Panc1 (cell line): ENCODE data around the gene FAM219B. TPM values are rescaled to one million over a fixed set of nuclear protein-coding genes. Genes with fewer than 3 reads are reported as not detected.

Experiments
- ATAC-seq: fragments of 200-7000 bp; cut with Tn5 transposase; 2 replicates; pipeline ENCODE4 v1.9.1; 2020; ENCODE audit warnings: mild to moderate bottlenecking, moderate library complexity
- BruUV-seq: library from RNA; stranded (reverse); fragments of 400-500 nt; replicated peaks from 2 replicates; lab custom pipeline; 2021; lab: Mats Ljungman, UMichigan
- CTCF ChIA-PET: fragments of 300-600 bp; sonication (Branson Sonifier 250); formaldehyde crosslinking; loops from one replicate; lab custom pipeline; 2022; ENCODE audit warnings: antibody characterized with exemption; lab: Charles Lee
- POLR2A ChIA-PET: fragments of 300-600 bp; sonication (Branson Sonifier 250); formaldehyde crosslinking; loops from one replicate; lab custom pipeline; 2022; ENCODE audit warnings: antibody characterized with exemption; lab: Charles Lee
- DNase-seq: peaks from one replicate; pipeline ENCODE4 v3.0.0-alpha.2; 2010; ENCODE audit warnings: low read depth, low spot score
- H3K27ac ChIP-seq: 2 replicates; pipeline ENCODE4 v1.5.1; 2011; ENCODE audit warnings: mild to moderate bottlenecking, low read length, inconsistent platforms
- H3K27me3 ChIP-seq: fragments of 200-500 bp; sonication (Bioruptor generic); 2 replicates; pipeline ENCODE4 v1.6.0; 2014; ENCODE audit warnings: low read length, inconsistent platforms; ENCODE audit not compliant: control insufficient read depth, insufficient read depth
- H3K36me3 ChIP-seq: fragments of 200-500 bp; sonication (Bioruptor generic); 2 replicates; pipeline ENCODE4 v1.5.1; 2014; ENCODE audit warnings: inconsistent platforms, mild to moderate bottlenecking, low read length, moderate library complexity; ENCODE audit not compliant: control insufficient read depth, insufficient read depth
- H3K4me1 ChIP-seq: 2 replicates; pipeline ENCODE4 v1.5.1; 2011; ENCODE audit warnings: inconsistent platforms, mild to moderate bottlenecking, low read length, moderate library complexity; ENCODE audit not compliant: control insufficient read depth, insufficient read depth
- H3K4me3 ChIP-seq, 2 experiments: 2 replicates each; pipeline ENCODE4 v1.5.1; 2011 to 2012; ENCODE audit warnings: low read depth in 2 of 2, low read length in 2 of 2, mild to moderate bottlenecking in 2 of 2, inconsistent platforms in 1 of 2, moderate library complexity in 1 of 2
- H3K9me3 ChIP-seq: fragments of 200-500 bp; sonication (Bioruptor generic); 2 replicates; pipeline ENCODE4 v1.5.1; 2014; ENCODE audit warnings: low read depth, mild to moderate bottlenecking, inconsistent platforms, low read length, moderate library complexity; ENCODE audit not compliant: control insufficient read depth, insufficient read depth
- CTCF ChIP-seq: fragments of 450-650 bp; IDR thresholded peaks from 2 replicates; pipeline ENCODE4 v1.5.1; 2017; ENCODE audit warnings: mild to moderate bottlenecking
- POLR2AphosphoS5 ChIP-seq: IDR thresholded peaks from 2 replicates; pipeline ENCODE4 v1.6.1; 2012; ENCODE audit warnings: mild to moderate bottlenecking, low read depth, low read length, moderate library complexity
- REST ChIP-seq, 2 experiments: IDR thresholded peaks; 2 replicates each; pipeline ENCODE4 v1.6.1; 2011 to 2012; ENCODE audit warnings: low read depth in 2 of 2, control low read depth in 1 of 2, low read length in 1 of 2, mild to moderate bottlenecking in 1 of 2, moderate library complexity in 1 of 2; ENCODE audit not compliant: insufficient read depth in 1 of 2
- SIN3A ChIP-seq: IDR thresholded peaks from 2 replicates; pipeline ENCODE4 v1.6.1; 2012; ENCODE audit warnings: low read depth, mild to moderate bottlenecking, low read length, moderate library complexity, borderline replicate concordance; ENCODE audit not compliant: insufficient read depth
- TCF7L2 ChIP-seq: IDR thresholded peaks from 2 replicates; pipeline ENCODE4 v1.6.1; 2011; ENCODE audit warnings: mild to moderate bottlenecking, low read depth, low read length, inconsistent platforms
- in situ Hi-C: cut with HindIII; loops from 2 replicates; pipeline ENCODE4 v1.10.0; 2016; ENCODE audit warnings: low sequenced_read_pairs, low pct_unique_long_range_greater_than_20kb
- intact Hi-C: fragments of 100-400 bp; cut with micrococcal nuclease; formaldehyde crosslinking; loops from one replicate; pipeline ENCODE4 v1.10.0; 2022; ENCODE audit not compliant: unreplicated experiment
- total RNA-seq: library from RNA; stranded (reverse); gene quantifications from one replicate; pipeline ENCODE4 v1.2.1, GENCODE V29; 2021; ENCODE audit not compliant: unreplicated experiment

The FAM219B gene
- total RNA-seq, 1 experiment from 2014 or later = 68.6 TPM

GRCh38 chr15:74869726-74870407 is 36.8 kb downstream of the FAM219B start:
- in situ Hi-C loops = no loop called here
- Histone ChIP-seq H3K4me1 (peaks cover 19% of the 10 kb centered on the region), H3K27ac (no peak overlapping the region), H3K9me3 (no peaks in the 10 kb centered on the region), H3K27me3 (no peaks in the 10 kb centered on the region), H3K36me3 (no peaks in the 10 kb centered on the region), H3K4me3 (no peak overlapping the region)
- ATAC-seq (no peak), DNase-seq (no peak)
- BruUV-seq = no TSS peak
- ChIA-PET CTCF (interaction anchor here (0.7 kb wide), 1 partner anchor 145 kb away, joined by 7 read pairs; no protein-coding TSS in a partner anchor), POLR2A (interaction anchor here (0.5 to 0.7 kb wide), 2 partner anchors 30 to 572 kb away, joined by 3 to 10 read pairs; no protein-coding TSS in a partner anchor)
- TF ChIP-seq CTCF = no peak
- intact Hi-C loops = no loop called here

GRCh38 chr15:74869372-74869725 is 37.3 kb downstream of the FAM219B start:
- H3K4me3 ChIP-seq = no peak overlapping the region
- ChIA-PET POLR2A (interaction anchor here (0.5 to 0.7 kb wide), 2 partner anchors 30 to 573 kb away, joined by 3 to 10 read pairs; no protein-coding TSS in a partner anchor), CTCF (interaction anchor here (0.7 kb wide), 1 partner anchor 145 kb away, joined by 7 read pairs; no protein-coding TSS in a partner anchor)
- in situ Hi-C loops = no loop called here
- H3K27ac ChIP-seq = no peak overlapping the region
- H3K27me3 ChIP-seq = no peaks in the 10 kb centered on the region
- intact Hi-C loops = no loop called here
- H3K9me3 ChIP-seq = no peaks in the 10 kb centered on the region
- BruUV-seq = no TSS peak
- TF ChIP-seq SIN3A = no peak
- TF ChIP-seq TCF7L2 = no peak
- no peak for TF ChIP-seq POLR2AphosphoS5
- TF ChIP-seq CTCF = no peak
- no peaks in the 10 kb centered on the region for H3K36me3 ChIP-seq
- no peak for ATAC-seq
- peaks cover 19% of the 10 kb centered on the region for H3K4me1 ChIP-seq
- DNase-seq = no peak

- Histone ChIP-seq H3K36me3 (no peaks in the 10 kb centered on the region), H3K27me3 (no peaks in the 10 kb centered on the region), H3K4me1 (peaks cover 22% of the 10 kb centered on the region), H3K9me3 (no peaks in the 10 kb centered on the region), H3K27ac (no peak overlapping the region; the same call in 1 of the 2 replicates), H3K4me3 (no peak overlapping the region)
- intact Hi-C loops (no loop called here), in situ Hi-C loops (no loop called here)
- no TSS peak for BruUV-seq
- POLR2A ChIA-PET = no interaction called here
- CTCF ChIA-PET = no interaction called here
- no peak for ATAC-seq
- TF ChIP-seq REST (IDR thresholded peaks at IDR 0.05; ENCODE audit: insufficient read depth in 1 of 2, low read depth in 2 of 2, low read length in 1 of 2) (no peak), TCF7L2 (no peak), CTCF (no peak), SIN3A (no peak), POLR2AphosphoS5 (no peak)
- no peak for DNase-seq
These were observed 38.6 kb downstream of the FAM219B start for GRCh38 chr15:74868059-74868458.
